Measurements from ENCODE around the gene ADPRHL1.

ADPRHL1 gene

GRCh38 chr13:113367020-113367560 is 86.2 kb downstream of the ADPRHL1 start:
- DNase-seq, result no peak

DNA sequence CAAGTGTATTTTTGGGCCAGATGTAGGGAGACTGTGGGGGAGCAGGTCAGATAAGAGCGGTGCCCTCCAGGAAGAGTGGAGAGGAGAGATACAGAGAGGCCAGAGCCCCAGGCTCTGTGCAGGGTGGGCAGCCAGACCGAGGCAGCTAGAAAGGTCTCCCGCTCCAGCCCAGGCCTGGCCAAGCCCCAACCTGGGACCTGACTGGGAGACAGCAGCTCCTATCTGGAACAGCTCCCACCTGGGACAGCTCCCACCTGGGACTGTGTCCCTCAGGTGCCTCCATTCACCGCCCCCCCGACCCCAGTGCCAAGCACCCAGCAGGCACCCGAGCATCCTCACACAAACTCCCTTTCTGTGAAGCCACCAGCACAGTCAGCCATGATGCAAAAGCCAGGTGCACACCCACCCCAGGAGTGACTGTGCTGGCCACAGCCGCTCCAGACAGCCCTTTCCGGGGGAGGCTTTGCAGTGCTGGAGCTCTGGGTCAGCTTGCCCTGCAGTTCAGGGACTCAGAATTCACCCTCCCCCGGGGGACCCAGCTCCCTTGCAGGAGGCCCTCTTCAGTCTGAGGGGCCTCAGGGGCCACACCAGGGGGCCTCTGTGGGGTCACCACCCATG is 87.2 kb downstream of the ADPRHL1 start:
- DNase-seq, result no peak

GRCh38 chr13:113365583-113365970 is 87.7 kb downstream of the ADPRHL1 start:
- DNase-seq, result no peak

- DNase-seq, result no peak
Observed at GRCh38 chr13:113364901-113365582, 88.2 kb downstream of the ADPRHL1 start.

DNA sequence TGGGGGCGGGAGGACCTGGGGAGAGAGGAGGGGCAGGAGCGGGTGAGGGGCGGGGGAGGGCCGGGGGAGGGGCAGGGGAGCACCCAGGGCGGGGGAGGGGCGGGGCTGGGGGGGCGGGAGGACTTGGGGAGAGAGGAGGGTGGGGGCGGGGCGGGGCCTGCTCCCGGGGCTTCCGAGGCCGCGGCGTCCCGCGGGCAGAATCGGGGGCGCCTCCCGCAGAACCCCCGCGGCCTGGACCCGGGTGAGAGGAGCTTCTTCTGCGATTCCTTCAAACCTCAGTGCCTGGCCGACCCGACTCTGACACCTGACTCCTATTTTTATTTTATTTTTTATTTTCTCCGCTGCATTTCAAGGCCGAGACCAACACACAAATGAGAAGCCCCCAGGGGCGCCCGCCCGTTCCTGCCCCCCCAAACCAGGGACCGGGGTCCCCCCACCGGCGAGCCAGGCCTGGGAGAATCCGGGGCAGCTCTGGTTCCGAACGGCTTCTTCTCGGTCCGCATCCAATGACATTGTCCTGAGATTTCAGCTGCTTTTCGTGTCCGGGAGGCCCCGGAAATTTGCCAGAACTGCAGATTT is 88.9 kb downstream of the ADPRHL1 start:
- no peak for DNase-seq

- no peak for DNase-seq
Observed at GRCh38 chr13:113361406-113361805, 91.9 kb downstream of the ADPRHL1 start.

DNA sequence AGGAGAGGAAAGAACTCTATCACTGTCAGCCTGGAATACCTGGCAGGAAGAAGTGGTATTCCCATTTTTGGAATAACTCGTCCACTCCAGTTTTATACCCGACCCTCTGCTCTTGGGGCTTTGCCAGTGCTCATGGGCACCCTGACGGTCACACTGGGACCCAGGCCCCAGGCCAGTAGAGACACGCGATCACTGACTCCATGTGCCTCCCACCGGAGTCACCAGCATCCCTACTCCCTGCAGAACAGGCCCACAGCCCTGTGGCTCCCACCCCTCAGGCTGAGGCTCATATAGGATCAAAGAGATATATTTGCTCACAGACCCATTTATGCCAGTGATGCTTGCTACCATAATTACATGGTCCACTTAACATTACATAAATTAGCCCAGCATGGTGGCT is 92.8 kb downstream of the ADPRHL1 start:
- DNase-seq, result no peak

DNA sequence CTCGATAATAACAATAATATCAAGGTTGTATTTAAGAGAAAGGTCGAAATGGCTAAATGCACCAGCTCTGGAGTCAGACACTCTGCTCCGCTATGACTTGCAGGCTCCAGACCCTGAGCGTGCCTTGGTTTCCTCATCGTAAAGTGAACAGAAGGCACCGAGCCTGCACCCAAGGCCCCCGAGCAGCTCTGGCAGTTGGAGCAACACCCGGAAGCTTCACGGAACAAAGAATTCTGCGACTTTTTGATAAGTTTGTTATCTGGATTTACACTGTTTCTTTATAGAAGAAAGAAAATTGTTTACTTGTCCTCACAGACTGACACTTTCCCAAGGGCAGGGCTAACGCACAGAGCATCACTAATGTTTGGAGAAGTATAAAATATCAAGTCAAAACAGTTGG is 93.7 kb downstream of the ADPRHL1 start:
- DNase-seq, result no peak

DNA sequence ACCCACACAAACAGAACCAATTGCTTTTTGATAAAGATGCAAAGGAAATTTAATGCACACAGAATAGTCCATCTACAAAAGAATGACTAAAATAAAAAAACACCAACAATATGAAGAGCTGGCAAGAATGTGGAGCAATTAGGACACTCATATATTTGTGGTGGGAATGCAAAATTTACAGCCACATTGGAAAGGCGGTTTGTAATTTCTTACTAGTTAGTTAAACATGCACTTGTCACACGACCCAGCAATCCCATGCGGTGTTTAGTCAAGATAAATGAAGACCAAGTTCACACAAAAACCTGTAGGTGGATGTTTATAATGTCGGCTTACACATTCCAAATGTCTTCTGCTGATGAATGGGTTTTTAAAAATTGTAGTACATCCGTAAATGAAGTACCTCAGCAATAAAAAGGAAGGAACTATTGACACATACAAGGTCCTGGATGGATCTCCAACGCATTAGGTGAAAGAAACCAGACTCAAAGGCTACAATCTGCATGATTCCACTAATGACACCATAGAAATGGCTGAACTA is 94.6 kb downstream of the ADPRHL1 start:
- no peak for DNase-seq

DNA sequence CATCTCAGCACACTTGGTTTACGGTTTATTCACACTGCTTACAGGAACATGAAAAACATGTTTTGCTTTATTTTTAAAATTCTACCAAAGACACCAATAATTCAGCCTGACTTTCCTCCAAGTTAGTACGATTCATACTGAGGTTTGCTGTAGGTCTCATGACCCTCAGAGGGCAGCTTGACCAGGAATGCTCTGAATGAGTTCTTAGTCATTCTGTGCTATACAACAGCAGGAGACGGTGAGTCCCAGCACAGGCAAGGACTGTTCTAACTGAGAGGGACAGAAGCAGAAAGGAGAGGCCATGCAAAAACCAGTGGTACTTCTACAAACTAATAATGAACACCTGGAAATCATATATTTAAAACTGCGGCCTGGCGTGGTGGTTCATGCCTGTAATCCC is 95.8 kb downstream of the ADPRHL1 start:
- no peak for DNase-seq

GRCh38 chr13:113356596-113356995 is 96.7 kb downstream of the ADPRHL1 start:
- no peak for DNase-seq

DNA sequence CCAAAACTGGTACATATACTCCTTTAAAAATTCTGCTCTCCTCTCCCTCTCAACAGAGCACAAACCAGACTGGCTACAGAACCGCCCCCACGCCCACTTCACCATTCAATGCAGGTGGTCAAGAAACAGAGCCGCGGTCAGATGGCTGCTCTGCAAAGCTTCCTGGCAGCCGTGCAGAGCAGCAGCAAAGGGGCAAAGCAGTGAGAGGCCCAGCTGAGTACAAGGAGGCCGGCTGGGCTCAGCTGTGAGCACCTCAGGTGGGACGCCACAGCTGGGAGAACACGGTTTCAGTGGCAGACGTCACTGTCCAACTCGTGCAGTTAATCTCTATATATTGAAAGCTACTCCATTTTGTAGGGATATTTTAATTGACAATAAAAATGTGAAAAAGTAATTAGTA is 97.7 kb downstream of the ADPRHL1 start:
- DNase-seq, result no peak

DNA sequence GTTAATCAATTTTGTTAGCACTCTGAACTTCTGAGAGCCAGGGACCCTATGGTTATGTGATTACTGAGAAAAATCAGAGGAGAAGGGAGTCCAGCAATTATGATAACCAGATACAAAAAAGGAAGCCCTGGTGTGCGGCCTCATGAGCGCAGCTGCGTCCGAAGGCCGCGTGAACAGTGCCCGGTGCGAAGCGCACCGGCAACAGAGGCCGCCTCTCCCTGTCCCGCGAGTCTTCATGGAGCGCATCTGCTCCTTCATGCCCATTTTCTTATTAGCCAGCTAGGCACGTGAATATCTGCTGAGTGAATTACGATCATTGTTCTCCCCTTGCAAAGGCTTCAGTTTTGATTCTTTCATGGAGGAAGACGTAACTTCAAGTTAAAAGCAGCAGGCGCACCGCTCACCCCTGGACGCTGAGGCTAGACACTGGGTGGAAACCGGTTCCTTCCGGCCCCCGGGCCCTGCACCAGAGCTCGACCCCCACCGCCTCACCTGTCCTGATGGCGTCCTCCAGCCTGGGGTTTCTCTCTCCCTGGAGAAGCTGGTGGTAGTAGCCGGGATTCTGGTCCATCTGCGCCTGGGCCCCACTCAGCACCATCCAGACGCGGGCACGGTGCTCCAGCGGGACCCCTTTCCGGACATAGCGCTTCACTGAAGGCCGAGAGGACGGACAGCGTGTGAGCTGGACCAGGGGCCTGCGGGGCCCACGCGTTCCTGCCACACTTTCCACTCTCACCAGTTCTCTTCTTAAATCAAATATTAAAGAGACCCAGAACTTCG is 98.3 kb downstream of the ADPRHL1 start:
- no peak for DNase-seq

DNA sequence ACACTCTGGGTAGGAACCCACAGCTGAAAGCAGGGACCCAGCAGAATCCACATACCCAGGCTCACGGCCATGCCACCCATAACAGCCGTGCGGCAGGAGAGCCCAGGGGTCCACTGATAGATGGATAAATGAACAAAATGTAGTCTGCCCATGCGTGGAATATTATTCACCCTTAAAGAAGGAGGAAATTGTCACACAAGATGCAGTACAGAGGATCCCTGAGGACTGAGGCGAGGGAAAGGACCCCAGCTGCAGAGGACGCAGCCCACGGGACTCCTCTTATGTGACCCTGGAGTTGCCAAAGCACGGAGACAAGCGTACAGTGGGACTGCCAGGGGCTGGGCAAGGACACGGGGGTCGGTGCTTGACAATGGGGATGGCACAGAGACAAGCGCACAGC is 100.0 kb downstream of the ADPRHL1 start:
- no peak for DNase-seq

DNA sequence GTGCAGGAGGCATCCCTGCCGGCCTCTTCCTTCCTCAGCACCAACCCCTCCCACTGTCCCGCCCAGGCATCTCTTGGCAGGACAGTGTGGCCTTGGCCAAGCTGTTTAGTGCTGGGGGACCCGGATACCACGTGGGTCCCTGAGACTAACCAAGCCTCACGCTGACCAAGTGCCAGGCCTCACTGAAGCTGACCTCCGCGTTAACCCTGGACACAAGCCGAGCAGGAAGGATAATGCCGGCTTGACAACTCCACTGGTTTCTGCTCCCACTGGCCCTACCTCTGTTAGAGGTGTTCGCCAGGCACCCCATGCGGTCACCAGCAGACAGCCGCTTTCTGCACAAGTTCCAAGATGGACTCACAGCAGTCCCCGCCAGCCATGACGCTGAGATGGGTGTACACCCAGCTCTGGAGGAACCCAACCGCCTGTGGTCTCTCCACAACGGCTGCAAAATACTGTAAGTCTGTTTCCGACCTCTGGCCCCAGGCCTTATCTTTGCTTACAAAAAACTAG is 101.7 kb downstream of the ADPRHL1 start:
- DNase-seq, result no peak

DNA sequence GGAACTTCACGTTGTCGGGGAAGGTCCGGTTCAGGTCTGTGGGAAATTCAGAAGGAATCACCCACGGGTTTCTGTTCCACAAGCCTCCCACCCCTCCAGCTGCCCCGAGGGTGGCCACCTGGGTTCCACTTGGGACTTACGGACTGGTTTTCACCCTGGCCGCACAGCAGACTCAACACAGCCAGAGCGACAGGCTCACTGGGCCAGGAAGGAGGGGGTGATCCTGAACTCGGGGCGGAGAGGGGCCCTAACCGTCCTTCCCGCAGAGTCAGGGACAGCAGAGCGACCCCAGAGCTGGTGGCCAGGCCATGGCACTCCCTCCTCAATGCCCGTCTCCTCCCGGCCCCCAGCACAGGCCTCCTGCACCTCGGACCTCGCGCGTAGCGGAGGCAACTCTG is 102.4 kb downstream of the ADPRHL1 start:
- no peak for DNase-seq

- DNase-seq, result no peak
Observed at GRCh38 chr13:113350065-113350937, 103.0 kb downstream of the ADPRHL1 start.

Data from activated naive CD4-positive, alpha-beta T cell (primary cell).